Thoracic aorta (tissue), 2 donors: Measurements from ENCODE around the gene NSMCE1. TPM values are rescaled to one million over a fixed set of nuclear protein-coding genes. Genes with fewer than 3 reads are reported as not detected.
"Not testable (repeated sequence)": the region's sequence is repeated elsewhere in the genome, so short reads cannot be mapped to it uniquely, and the experiment has no call there.

Experiments
- ATAC-seq: fragments of 150-250 bp; one replicate; pipeline ENCODE4 v1.8.0; 2017; ENCODE audit warnings: low read depth; ENCODE audit not compliant: insufficient number of reproducible peaks, low FRiP score
- DNase-seq: peaks from one replicate; pipeline ENCODE4 v3.0.0-alpha.2; 2020; ENCODE audit warnings: low spot score
- H3K27ac ChIP-seq, 2 donors: fragments of 200-600 bp; sonication (generic); 1 replicate in 1 of 2; 2 replicates in 1 of 2; pipeline ENCODE4 v1.5.1; 2016; ENCODE audit warnings: mild to moderate bottlenecking in 2 of 2, moderate library complexity in 2 of 2
- H3K27me3 ChIP-seq: fragments of 200-600 bp; sonication (generic); replicated peaks from 2 replicates; pipeline ENCODE4 v1.6.0; 2016; ENCODE audit warnings: mild to moderate bottlenecking; ENCODE audit not compliant: insufficient read depth
- H3K36me3 ChIP-seq: fragments of 200-600 bp; sonication (generic); one replicate; pipeline ENCODE4 v1.5.1; 2016
- H3K4me1 ChIP-seq, 2 donors: fragments of 200-600 bp; sonication (generic); 1 replicate in 1 of 2; 2 replicates in 1 of 2; pipeline versions ENCODE4 v1.5.1 to v1.6.0; 2016; ENCODE audit warnings: low read depth in 2 of 2, mild to moderate bottlenecking in 1 of 2; ENCODE audit not compliant: control insufficient read depth in 1 of 2
- H3K4me3 ChIP-seq: fragments of 200-600 bp; sonication (generic); 2 replicates; pipeline ENCODE4 v1.5.1; 2016; ENCODE audit warnings: mild to moderate bottlenecking
- H3K9me3 ChIP-seq: fragments of 200-600 bp; sonication (generic); 2 replicates; pipeline ENCODE4 v1.5.1; 2016
- total RNA-seq, 2 donors: library from RNA; depleted of rRNA; stranded (reverse); fragments of >200 nt; gene quantifications; one replicate each; pipeline versions ENCODE4 v1.1.0 to v1.2.3, GENCODE V29; 2016
- TF ChIP-seq, protein P1 (sequence below): fragments of 200-600 bp; sonication (generic); IDR thresholded peaks from one replicate; pipeline ENCODE4 v1.5.1; 2019; ENCODE audit warnings: antibody characterized with exemption

Gene NSMCE1
- total RNA-seq, 2 donors from 2014 or later, result 23.8 to 44.5 TPM

DNA sequence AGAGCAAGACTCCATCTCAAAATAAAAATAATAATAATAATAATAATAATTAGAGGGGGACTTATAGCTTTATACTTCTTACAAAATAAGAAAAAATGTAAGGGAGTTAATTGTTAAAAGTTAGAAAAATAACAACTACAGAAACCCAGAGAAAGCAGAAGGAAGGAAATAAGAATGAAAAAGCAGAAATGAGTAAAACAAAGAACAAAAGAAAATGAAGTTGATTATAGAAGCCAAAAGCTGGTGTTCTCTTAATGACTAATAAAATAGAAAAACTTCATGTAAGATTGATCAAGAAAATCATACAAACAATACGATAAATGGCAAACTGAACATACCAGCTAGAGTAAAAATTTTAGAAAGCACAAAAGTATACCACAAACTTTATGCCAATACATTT lies 6.8 kb upstream of the NSMCE1 start:
- Histone ChIP-seq H3K27ac (no peak overlapping the region), H3K4me3 (no peak overlapping the region), H3K9me3 (no peaks in the 10 kb centered on the region), H3K36me3 (no peaks in the 10 kb centered on the region), H3K4me1 (no peaks in the 10 kb centered on the region), H3K27me3 (no peaks in the 10 kb centered on the region)
- no peak for ATAC-seq
- TF ChIP-seq, protein P1, sequence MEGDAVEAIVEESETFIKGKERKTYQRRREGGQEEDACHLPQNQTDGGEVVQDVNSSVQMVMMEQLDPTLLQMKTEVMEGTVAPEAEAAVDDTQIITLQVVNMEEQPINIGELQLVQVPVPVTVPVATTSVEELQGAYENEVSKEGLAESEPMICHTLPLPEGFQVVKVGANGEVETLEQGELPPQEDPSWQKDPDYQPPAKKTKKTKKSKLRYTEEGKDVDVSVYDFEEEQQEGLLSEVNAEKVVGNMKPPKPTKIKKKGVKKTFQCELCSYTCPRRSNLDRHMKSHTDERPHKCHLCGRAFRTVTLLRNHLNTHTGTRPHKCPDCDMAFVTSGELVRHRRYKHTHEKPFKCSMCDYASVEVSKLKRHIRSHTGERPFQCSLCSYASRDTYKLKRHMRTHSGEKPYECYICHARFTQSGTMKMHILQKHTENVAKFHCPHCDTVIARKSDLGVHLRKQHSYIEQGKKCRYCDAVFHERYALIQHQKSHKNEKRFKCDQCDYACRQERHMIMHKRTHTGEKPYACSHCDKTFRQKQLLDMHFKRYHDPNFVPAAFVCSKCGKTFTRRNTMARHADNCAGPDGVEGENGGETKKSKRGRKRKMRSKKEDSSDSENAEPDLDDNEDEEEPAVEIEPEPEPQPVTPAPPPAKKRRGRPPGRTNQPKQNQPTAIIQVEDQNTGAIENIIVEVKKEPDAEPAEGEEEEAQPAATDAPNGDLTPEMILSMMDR, result no peak
- no peak for DNase-seq

DNA sequence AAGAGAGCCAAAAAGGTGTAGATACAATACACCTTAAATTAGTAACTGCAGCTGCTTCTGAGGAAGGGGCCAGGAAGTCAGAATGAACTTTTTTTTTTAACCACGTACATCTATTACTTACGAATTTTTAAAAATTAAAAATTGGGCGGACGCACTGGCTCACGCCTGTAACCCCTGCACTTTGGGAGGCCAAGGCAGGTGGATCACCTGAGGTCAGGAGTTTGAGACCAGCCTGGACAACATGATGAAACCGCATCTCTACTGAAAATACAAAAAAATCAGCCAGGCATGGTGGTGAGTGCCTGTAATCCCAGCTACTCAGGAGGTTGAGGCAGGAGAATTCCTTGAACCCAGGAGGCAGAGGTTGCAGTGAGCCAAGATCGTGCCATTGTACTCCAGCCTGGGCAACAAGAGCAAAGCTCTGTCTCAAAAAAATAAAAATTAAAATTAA lies 5.9 kb upstream of the NSMCE1 start:
- H3K27me3 ChIP-seq, H3K4me1 ChIP-seq, H3K36me3 ChIP-seq, H3K4me3 ChIP-seq, DNase-seq, H3K27ac ChIP-seq, H3K9me3 ChIP-seq, ATAC-seq: not testable (repeated sequence)

DNA sequence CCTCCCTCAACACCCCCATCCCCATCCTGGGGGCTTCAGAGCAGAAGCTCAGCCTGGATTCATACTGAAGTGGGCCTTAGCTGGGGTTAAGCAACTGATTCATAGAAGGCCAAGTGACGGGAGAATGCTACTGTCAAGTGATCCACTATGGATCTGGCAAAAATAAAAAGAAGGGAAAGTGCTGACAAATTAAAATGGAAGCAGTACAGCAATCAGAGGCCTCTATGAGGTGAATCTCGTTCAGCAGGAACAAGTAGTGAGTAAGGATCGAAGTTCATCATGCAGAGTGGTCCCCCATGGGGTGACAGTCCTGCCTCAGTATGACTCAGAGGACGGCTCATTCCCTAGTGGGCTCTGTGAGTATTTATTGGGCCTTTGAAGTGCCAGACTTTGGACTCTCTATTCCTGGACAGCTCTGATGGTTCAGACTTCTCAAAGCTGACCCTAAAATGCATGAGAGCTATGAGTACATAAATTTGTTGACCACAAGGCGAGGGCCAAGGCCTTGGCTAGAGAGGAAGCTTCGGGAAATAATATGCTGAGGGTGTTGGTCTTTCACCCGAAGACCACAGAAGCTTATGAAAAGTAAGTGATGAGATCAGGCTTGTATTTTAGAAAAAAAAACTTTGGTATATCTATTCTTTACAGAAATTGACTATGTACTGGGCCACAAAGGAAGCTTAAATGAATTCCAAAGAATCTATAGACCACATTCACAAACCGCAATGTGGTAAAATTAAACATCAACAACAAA lies 5.3 kb upstream of the NSMCE1 start:
- Histone ChIP-seq H3K36me3 (no peaks in the 10 kb centered on the region), H3K4me1 (peaks cover 0 to 11% of the 10 kb centered on the region in 2 donors), H3K9me3 (no peaks in the 10 kb centered on the region), H3K27ac (no peak overlapping the region), H3K4me3 (no peak overlapping the region), H3K27me3 (no peaks in the 10 kb centered on the region)
- TF ChIP-seq, protein P1, result no peak
- DNase-seq (no peak), ATAC-seq (no peak)

DNA sequence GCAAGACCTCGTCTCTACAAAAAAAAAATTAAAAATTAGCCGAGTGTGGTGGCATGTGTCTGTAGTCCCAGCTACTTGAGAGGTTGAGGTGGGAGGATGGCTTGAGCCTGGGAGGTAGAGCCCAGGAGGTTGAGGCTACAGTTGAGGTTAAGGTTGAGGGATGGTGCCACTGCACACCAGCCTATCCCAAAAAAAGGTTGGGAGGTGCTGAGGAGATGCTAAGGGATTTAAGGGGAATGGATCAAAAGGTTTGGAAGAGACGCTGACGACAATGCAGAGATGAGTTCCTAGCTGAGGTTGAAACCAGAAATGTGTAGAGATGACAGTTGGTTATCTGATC lies 4.7 kb upstream of the NSMCE1 start:
- no peaks in the 10 kb centered on the region for H3K36me3 ChIP-seq

DNA sequence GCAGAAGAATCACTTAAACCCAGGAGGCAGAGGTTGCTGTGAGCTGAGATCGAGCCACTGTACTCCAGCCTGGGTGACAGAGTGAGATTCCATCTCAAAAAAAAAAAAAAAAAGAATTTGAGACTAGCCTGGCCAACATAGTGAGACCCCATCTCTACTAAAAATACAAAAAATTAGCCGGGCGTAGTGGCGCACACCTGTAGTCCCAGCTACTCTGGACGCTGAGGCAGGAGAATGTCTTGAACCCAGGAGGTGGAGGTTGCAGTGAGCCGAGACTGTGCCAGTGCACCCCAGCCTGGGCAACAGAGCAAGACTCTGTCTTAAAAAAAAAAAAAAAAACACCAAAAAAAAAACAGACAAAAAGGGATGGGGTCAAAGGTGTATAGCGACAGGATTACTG lies 4.1 kb upstream of the NSMCE1 start:
- not testable (repeated sequence) for H3K27ac ChIP-seq, H3K9me3 ChIP-seq, H3K36me3 ChIP-seq, H3K27me3 ChIP-seq, H3K4me3 ChIP-seq, ATAC-seq, DNase-seq
- H3K4me1 ChIP-seq, result peaks cover 0 to 16% of the 10 kb centered on the region in 2 donors

More for the DNA sequence above, 4.7 kb upstream of the NSMCE1 start:
- no peak for ATAC-seq
- H3K27me3 ChIP-seq, result no peaks in the 10 kb centered on the region
- no peaks in the 10 kb centered on the region for H3K9me3 ChIP-seq
- no peak overlapping the region for H3K27ac ChIP-seq
- no peak overlapping the region for H3K4me3 ChIP-seq
- DNase-seq, result no peak
- TF ChIP-seq, protein P1, result no peak
- peaks cover 0 to 12% of the 10 kb centered on the region in 2 donors for H3K4me1 ChIP-seq

DNA sequence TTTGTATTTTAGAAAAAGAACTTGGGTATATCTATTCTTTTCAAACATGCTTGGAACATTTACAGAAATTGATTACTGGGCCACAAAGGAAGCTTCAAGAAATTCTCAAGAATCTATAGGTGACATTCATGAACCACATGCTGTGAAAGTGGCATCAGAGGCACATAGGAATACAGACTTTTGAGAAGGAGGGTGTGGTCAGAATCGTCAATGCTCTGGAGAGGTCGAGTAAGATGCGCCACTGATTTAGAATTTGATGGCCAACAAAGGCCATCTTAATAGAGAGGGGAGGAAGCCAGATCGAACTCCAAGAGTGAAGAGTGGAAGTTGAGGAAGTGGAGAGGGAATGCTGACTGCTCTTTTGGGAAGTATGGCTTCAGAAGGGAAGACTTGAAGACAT lies 3.5 kb upstream of the NSMCE1 start:
- Histone ChIP-seq H3K4me3 (no peak overlapping the region), H3K27me3 (no peaks in the 10 kb centered on the region), H3K4me1 (peaks cover 0 to 20% of the 10 kb centered on the region in 2 donors), H3K27ac (no peak overlapping the region), H3K9me3 (no peaks in the 10 kb centered on the region), H3K36me3 (no peaks in the 10 kb centered on the region)
- ATAC-seq (no peak), DNase-seq (no peak)
- TF ChIP-seq, protein P1, result no peak
